ENCODE data around the gene GSTO1. TPM values are rescaled to one million over a fixed set of nuclear protein-coding genes. Genes with fewer than 3 reads are reported as not detected.

Gene GSTO1
- total RNA-seq, 1 donor from 2014 or later, result 131 TPM

- peaks cover 79% of the 10 kb centered on the region for H3K79me2 ChIP-seq (ENCODE audit: insufficient read depth, low read length)
Measured at GRCh38 chr10:104259999-104260774, 5.5 kb downstream of the GSTO1 start.

GRCh38 chr10:104260775-104261115 lies 6.1 kb downstream of the GSTO1 start:
- H3K27ac ChIP-seq (ENCODE audit: low read depth, low read length), result peak overlapping the region; percentile 67
- H3K36me3 Mint-ChIP-seq (ENCODE audit: low read depth, unreplicated experiment), result peaks cover 19% of the 10 kb centered on the region
- peaks cover 30% of the 10 kb centered on the region for H3K4me1 ChIP-seq (ENCODE audit: insufficient read depth, low read length)
- DNase-seq (ENCODE audit: low read depth), result peak; percentile 59
- H3K4me3 ChIP-seq (ENCODE audit: insufficient read depth, low read depth, low read length), result peak overlapping the region; percentile 1
- no peaks in the 10 kb centered on the region for H3K27me3 Mint-ChIP-seq (ENCODE audit: low read depth, unreplicated experiment)
- TF ChIP-seq EZH2 (IDR thresholded peaks at IDR 0.05; ENCODE audit: insufficient read depth, low read length) (no peak), CTCF (IDR thresholded peaks at IDR 0.05; ENCODE audit: insufficient read depth, low read depth, low read length) (no peak)
- H3K9me3 Mint-ChIP-seq (ENCODE audit: unreplicated experiment), result no peaks in the 10 kb centered on the region
- H3K4me1 Mint-ChIP-seq (ENCODE audit: low read depth, unreplicated experiment), result peaks cover 40% of the 10 kb centered on the region
- no peak for FAIRE-seq
- H3K4me2 ChIP-seq (ENCODE audit: low read length), result peak overlapping the region; percentile 57
- H3K27ac Mint-ChIP-seq (ENCODE audit: unreplicated experiment), result no peak overlapping the region
- H4K20me1 ChIP-seq (ENCODE audit: insufficient read depth, low read length), result peaks cover 41% of the 10 kb centered on the region
- H3K36me3 ChIP-seq (ENCODE audit: insufficient read depth, low read length), result peaks cover 67% of the 10 kb centered on the region
- no peak overlapping the region for H2AFZ ChIP-seq (ENCODE audit: low read depth, low read length)
- H3K9ac ChIP-seq (ENCODE audit: low read length), result peak overlapping the region; percentile 37
- H3K27me3 ChIP-seq (ENCODE audit: insufficient read depth, low read length), result no peaks in the 10 kb centered on the region
- no peaks in the 10 kb centered on the region for H3K9me3 ChIP-seq (ENCODE audit: insufficient read depth, low read depth, low read length)
- peaks cover 79% of the 10 kb centered on the region for H3K79me2 ChIP-seq (ENCODE audit: insufficient read depth, low read length)
- peak overlapping the region; percentile 32 for H3K4me3 Mint-ChIP-seq (ENCODE audit: unreplicated experiment)

More at GRCh38 chr10:104259999-104260774, 5.5 kb downstream of the GSTO1 start:
- Histone ChIP-seq H2AFZ (ENCODE audit: low read depth, low read length) (no peak overlapping the region), H3K4me1 (ENCODE audit: insufficient read depth, low read length) (peaks cover 32% of the 10 kb centered on the region), H3K27me3 (ENCODE audit: insufficient read depth, low read length) (no peaks in the 10 kb centered on the region), H3K9ac (ENCODE audit: low read length) (peak overlapping the region; percentile 37), H3K4me2 (ENCODE audit: low read length) (peak overlapping the region; percentile 57), H3K36me3 (ENCODE audit: insufficient read depth, low read length) (peaks cover 61% of the 10 kb centered on the region), H4K20me1 (ENCODE audit: insufficient read depth, low read length) (peaks cover 40% of the 10 kb centered on the region), H3K27ac (ENCODE audit: low read depth, low read length) (peak overlapping the region; percentile 67), H3K9me3 (ENCODE audit: insufficient read depth, low read depth, low read length) (no peaks in the 10 kb centered on the region), H3K4me3 (ENCODE audit: insufficient read depth, low read depth, low read length) (peak overlapping the region; percentile 1)
- TF ChIP-seq EZH2 (IDR thresholded peaks at IDR 0.05; ENCODE audit: insufficient read depth, low read length), result no peak
- no peak for TF ChIP-seq CTCF (IDR thresholded peaks at IDR 0.05; ENCODE audit: insufficient read depth, low read depth, low read length)
- H3K4me3 Mint-ChIP-seq (ENCODE audit: unreplicated experiment), result peak overlapping the region; percentile 34
- DNase-seq (ENCODE audit: low read depth) (no peak), FAIRE-seq (no peak)
- peaks cover 40% of the 10 kb centered on the region for H3K4me1 Mint-ChIP-seq (ENCODE audit: low read depth, unreplicated experiment)
- H3K36me3 Mint-ChIP-seq (ENCODE audit: low read depth, unreplicated experiment), result peaks cover 16% of the 10 kb centered on the region
- H3K9me3 Mint-ChIP-seq (ENCODE audit: unreplicated experiment), result no peaks in the 10 kb centered on the region
- no peaks in the 10 kb centered on the region for H3K27me3 Mint-ChIP-seq (ENCODE audit: low read depth, unreplicated experiment)
- peak overlapping the region; percentile 73 for H3K27ac Mint-ChIP-seq (ENCODE audit: unreplicated experiment)

GRCh38 chr10:104262055-104262454 lies 7.4 kb downstream of the GSTO1 start:
- Histone ChIP-seq H3K27ac (ENCODE audit: low read depth, low read length) (no peak overlapping the region), H3K4me2 (ENCODE audit: low read length) (no peak overlapping the region), H2AFZ (ENCODE audit: low read depth, low read length) (no peak overlapping the region), H3K36me3 (ENCODE audit: insufficient read depth, low read length) (peaks cover 73% of the 10 kb centered on the region), H3K79me2 (ENCODE audit: insufficient read depth, low read length) (peaks cover 76% of the 10 kb centered on the region), H3K9ac (ENCODE audit: low read length) (no peak overlapping the region), H3K4me1 (ENCODE audit: insufficient read depth, low read length) (peaks cover 19% of the 10 kb centered on the region), H3K27me3 (ENCODE audit: insufficient read depth, low read length) (no peaks in the 10 kb centered on the region), H3K4me3 (ENCODE audit: insufficient read depth, low read depth, low read length) (no peak overlapping the region), H3K9me3 (ENCODE audit: insufficient read depth, low read depth, low read length) (no peaks in the 10 kb centered on the region), H4K20me1 (ENCODE audit: insufficient read depth, low read length) (peaks cover 31% of the 10 kb centered on the region)
- DNase-seq (ENCODE audit: low read depth), result no peak
- H3K4me3 Mint-ChIP-seq (ENCODE audit: unreplicated experiment), result no peak overlapping the region
- TF ChIP-seq CTCF (IDR thresholded peaks at IDR 0.05; ENCODE audit: insufficient read depth, low read depth, low read length), result no peak
- no peak for TF ChIP-seq EZH2 (IDR thresholded peaks at IDR 0.05; ENCODE audit: insufficient read depth, low read length)
- H3K9me3 Mint-ChIP-seq (ENCODE audit: unreplicated experiment), result no peaks in the 10 kb centered on the region
- peaks cover 20% of the 10 kb centered on the region for H3K36me3 Mint-ChIP-seq (ENCODE audit: low read depth, unreplicated experiment)
- H3K27me3 Mint-ChIP-seq (ENCODE audit: low read depth, unreplicated experiment), result no peaks in the 10 kb centered on the region
- no peak overlapping the region for H3K27ac Mint-ChIP-seq (ENCODE audit: unreplicated experiment)
- no peak for FAIRE-seq
- H3K4me1 Mint-ChIP-seq (ENCODE audit: low read depth, unreplicated experiment), result peaks cover 37% of the 10 kb centered on the region

All from astrocyte (in vitro differentiated cells and primary cell).